H1 (cell line): ENCODE results near the gene GPLD1. TPM values are rescaled to one million over a fixed set of nuclear protein-coding genes. Genes with fewer than 3 reads are reported as not detected.

Source experiments
- CTCF ChIA-PET: fragments of 300-600 bp; sonication (Branson Sonifier 250); formaldehyde crosslinking; loops from one replicate; lab custom pipeline; 2021; ENCODE audit not compliant: partially characterized antibody; lab: Charles Lee
- POLR2A ChIA-PET: fragments of 300-600 bp; sonication (Branson Sonifier 250); formaldehyde crosslinking; loops from one replicate; lab custom pipeline; 2021; ENCODE audit warnings: inconsistent platforms; ENCODE audit not compliant: partially characterized antibody; lab: Charles Lee
- DNase-seq, 2 experiments: peaks; one replicate each; pipeline versions ENCODE4 v3.0.0 to v3.0.0-alpha.2; 2010 to 2022; ENCODE audit warnings: low spot score in 2 of 2, low read depth in 1 of 2, mixed read lengths in 1 of 2
- FAIRE-seq: peaks from 2 replicates; lab custom pipeline; 2011; peaks lifted over from hg19 to GRCh38; lab: Jason Lieb, UNC
- H2AFZ ChIP-seq: 2 replicates; pipeline ENCODE4 v1.8.1; 2012; ENCODE audit warnings: low read length, inconsistent platforms
- H2AK5ac ChIP-seq: 2 replicates; pipeline ENCODE4 v1.6.1; 2013; ENCODE audit warnings: low read depth, low read length
- H2BK120ac ChIP-seq: replicated peaks from 2 replicates; pipeline ENCODE3; 2013; ENCODE audit warnings: low read depth, low read length, inconsistent platforms
- H2BK12ac ChIP-seq: 2 replicates; pipeline ENCODE4 v1.6.1; 2013; ENCODE audit warnings: low read depth, low read length
- H2BK15ac ChIP-seq: 2 replicates; pipeline ENCODE4 v1.6.1; 2013; ENCODE audit warnings: low read length
- H2BK20ac ChIP-seq: 2 replicates; pipeline ENCODE4 v1.6.1; 2013; ENCODE audit warnings: low read length
- H2BK5ac ChIP-seq: 2 replicates; pipeline ENCODE4 v1.6.1; 2013; ENCODE audit warnings: low read depth, low read length
- H3K14ac ChIP-seq: 2 replicates; pipeline ENCODE4 v1.6.1; 2013; ENCODE audit warnings: inconsistent platforms; ENCODE audit not compliant: insufficient read length
- H3K18ac ChIP-seq: 2 replicates; pipeline ENCODE4 v1.6.1; 2013; ENCODE audit warnings: low read length; ENCODE audit errors: extremely low read depth
- H3K23ac ChIP-seq: 2 replicates; pipeline ENCODE4 v1.6.1; 2013; ENCODE audit warnings: inconsistent platforms; ENCODE audit not compliant: insufficient read length
- H3K23me2 ChIP-seq: 2 replicates; pipeline ENCODE4 v1.6.1; 2013; ENCODE audit warnings: low read depth, low read length
- H3K27ac ChIP-seq: 2 replicates; pipeline ENCODE4 v1.6.1; 2011; ENCODE audit warnings: low read depth, low read length, inconsistent platforms
- H3K27me3 ChIP-seq, 4 experiments: replicated peaks in 1 of 4; 1 replicate in 1 of 4; 2 replicates in 3 of 4; pipeline versions ENCODE4 v1.6.1 to v1.8.1; 2011 to 2013; ENCODE audit warnings: low read length in 3 of 4, mild to moderate bottlenecking in 3 of 4, inconsistent platforms in 2 of 4, mixed read lengths in 2 of 4, moderate library complexity in 1 of 4; ENCODE audit not compliant: control insufficient read depth in 3 of 4, insufficient read depth in 3 of 4; ENCODE audit errors: extremely low read depth in 1 of 4
- H3K36me3 ChIP-seq, 4 experiments: 2 replicates each; pipeline versions ENCODE4 v1.6.1 to v1.8.1; 2011 to 2013; ENCODE audit warnings: mild to moderate bottlenecking in 4 of 4, low read length in 3 of 4, moderate library complexity in 2 of 4, control low read depth in 1 of 4, inconsistent platforms in 1 of 4; ENCODE audit not compliant: insufficient read depth in 4 of 4, control insufficient read depth in 2 of 4
- H3K4ac ChIP-seq: replicated peaks from 2 replicates; pipeline ENCODE3; 2013; ENCODE audit warnings: low read length, low read depth, mixed read lengths, inconsistent platforms; ENCODE audit not compliant: insufficient read length
- H3K4me1 ChIP-seq, 4 experiments: replicated peaks in 1 of 4; 1 replicate in 1 of 4; 2 replicates in 3 of 4; pipeline versions ENCODE4 v1.6.1 to v1.8.1; 2011 to 2013; ENCODE audit warnings: low read length in 3 of 4, inconsistent platforms in 2 of 4, mixed read lengths in 1 of 4; ENCODE audit not compliant: insufficient read depth in 4 of 4, control insufficient read depth in 3 of 4
- H3K4me2 ChIP-seq, 2 experiments: 2 replicates each; pipeline versions ENCODE4 v1.6.1 to v1.8.1; 2011 to 2013; ENCODE audit warnings: low read depth in 2 of 2, low read length in 2 of 2, control low read depth in 1 of 2, inconsistent platforms in 1 of 2, mild to moderate bottlenecking in 1 of 2; ENCODE audit not compliant: insufficient read depth in 1 of 2
- H3K4me3 ChIP-seq, 4 experiments: fragments of 200-600, 300-600 bp in 1 of 4; sonication (generic), shearing (Covaris generic), sonication (Bioruptor Twin) in 1 of 4; 2 replicates each; pipeline versions ENCODE4 v1.5.1 to v1.8.1; 2011 to 2016; ENCODE audit warnings: low read length in 4 of 4, low read depth in 3 of 4, control low read depth in 2 of 4, inconsistent platforms in 2 of 4, mild to moderate bottlenecking in 2 of 4, mixed read lengths in 1 of 4, moderate library complexity in 1 of 4; ENCODE audit not compliant: insufficient read depth in 2 of 4; ENCODE audit errors: extremely low read depth in 1 of 4
- H3K56ac ChIP-seq: replicated peaks from 2 replicates; pipeline ENCODE3; 2013; ENCODE audit warnings: low read depth, mild to moderate bottlenecking, mixed read lengths, low read length, inconsistent platforms; ENCODE audit not compliant: insufficient read length
- H3K79me1 ChIP-seq: 2 replicates; pipeline ENCODE4 v1.6.1; 2013; ENCODE audit warnings: low read depth, low read length, control low read depth
- H3K79me2 ChIP-seq, 2 experiments: 2 replicates each; pipeline versions ENCODE4 v1.6.1 to v1.8.1; 2012 to 2013; ENCODE audit warnings: low read length in 2 of 2, mild to moderate bottlenecking in 2 of 2, inconsistent platforms in 1 of 2; ENCODE audit not compliant: insufficient read depth in 2 of 2, control insufficient read depth in 1 of 2
- H3K9ac ChIP-seq, 4 experiments: replicated peaks in 1 of 4; 1 replicate in 1 of 4; 2 replicates in 3 of 4; pipeline versions ENCODE4 v1.6.1 to v1.8.1; 2011 to 2013; ENCODE audit warnings: low read depth in 3 of 4, low read length in 3 of 4, control low read depth in 2 of 4, mild to moderate bottlenecking in 2 of 4, moderate library complexity in 2 of 4, inconsistent platforms in 1 of 4; ENCODE audit errors: extremely low read depth in 1 of 4
- H3K9me3 ChIP-seq, 2 experiments: 2 replicates each; pipeline versions ENCODE4 v1.6.1 to v1.8.1; 2012 to 2013; ENCODE audit warnings: mild to moderate bottlenecking in 2 of 2, moderate library complexity in 2 of 2, control low read depth in 1 of 2, inconsistent platforms in 1 of 2, low read depth in 1 of 2, low read length in 1 of 2, mixed read lengths in 1 of 2; ENCODE audit not compliant: insufficient read depth in 2 of 2
- H4K20me1 ChIP-seq, 2 experiments: replicated peaks in 1 of 2; 2 replicates each; pipeline versions ENCODE3 to v1.8.1; 2011 to 2013; ENCODE audit warnings: inconsistent platforms in 2 of 2, low read length in 2 of 2, mild to moderate bottlenecking in 1 of 2; ENCODE audit not compliant: insufficient read depth in 2 of 2, control insufficient read depth in 1 of 2
- H4K5ac ChIP-seq: 2 replicates; pipeline ENCODE4 v1.6.1; 2013; ENCODE audit warnings: low read length, low read depth, mixed read lengths, inconsistent platforms; ENCODE audit not compliant: insufficient read length
- H4K8ac ChIP-seq: 2 replicates; pipeline ENCODE4 v1.8.0; 2013; ENCODE audit warnings: mild to moderate bottlenecking, moderate library complexity, low read length, inconsistent platforms; ENCODE audit not compliant: insufficient read depth; ENCODE audit errors: extremely low read depth
- H4K91ac ChIP-seq: replicated peaks from 2 replicates; pipeline ENCODE3; 2013; ENCODE audit warnings: low read length, mixed read lengths, inconsistent platforms; ENCODE audit not compliant: insufficient read length
- BACH1 ChIP-seq: IDR thresholded peaks from 2 replicates; pipeline ENCODE4 v1.6.1; 2012; ENCODE audit warnings: low read length, improper control_type of control experiment
- CBX5 ChIP-seq: fragments of 300-800, 300-1000 bp; sonication (generic); IDR thresholded peaks from 2 replicates; pipeline ENCODE4 v1.7.1; 2016; ENCODE audit warnings: antibody characterized with exemption, low read length, low read depth
- JUND ChIP-seq: IDR thresholded peaks from 2 replicates; pipeline ENCODE4 v1.6.1; 2011; ENCODE audit warnings: mild to moderate bottlenecking, improper control_type of control experiment, low read length
- NRF1 ChIP-seq: IDR thresholded peaks from 2 replicates; pipeline ENCODE4 v1.6.1; 2011; ENCODE audit warnings: mild to moderate bottlenecking, low read depth, low read length, improper control_type of control experiment
- RAD21 ChIP-seq, 2 experiments: IDR thresholded peaks in 1 of 2; conservative IDR thresholded peaks in 1 of 2; 2 replicates each; pipeline ENCODE4 v1.6.1; 2011; ENCODE audit warnings: low read depth in 2 of 2, low read length in 2 of 2, improper control_type of control experiment in 1 of 2, inconsistent platforms in 1 of 2, mild to moderate bottlenecking in 1 of 2, moderate library complexity in 1 of 2
- SP4 ChIP-seq: IDR thresholded peaks from 2 replicates; pipeline ENCODE4 v1.6.1; 2012; ENCODE audit warnings: low read length, inconsistent platforms
- WGBS, 2 experiments: shearing (Covaris generic) in 1 of 2; methylation state at CpG; one replicate each; pipeline versions ENCODE4 v1.1.6 to v1.1.7; 2013 to 2015; ENCODE audit warnings: low lambda C conversion rate in 2 of 2, mixed read lengths in 2 of 2, inconsistent platforms in 1 of 2, low coverage in 1 of 2, missing lambda C conversion rate in 1 of 2; ENCODE audit not compliant: insufficient replicate concordance in 2 of 2, insufficient coverage in 1 of 2, insufficient read length in 1 of 2; ENCODE audit errors: extremely low coverage in 1 of 2, missing lambda C conversion rate in 1 of 2; 5-methylcytosine and 5-hydroxymethylcytosine counted together
- polyA plus RNA-seq, 7 experiments: library from polyadenylated mRNA; depleted of rRNA in 3 of 7; stranded (reverse) in 5 of 7; unstranded in 2 of 7; fragments of >200 nt in 5 of 7; fragments of 200-250 nt in 2 of 7; gene quantifications; 1 replicate in 5 of 7; 2 replicates in 1 of 7; 4 replicates in 1 of 7; pipeline versions ENCODE4 v1.2.1 to v1.2.3, GENCODE V29; 2011 to 2013; ENCODE audit warnings: missing spikeins in 2 of 7, mixed read lengths in 2 of 7
- total RNA-seq: library from RNA; stranded (reverse); fragmentation: NEBNext Ultra II Directional; extraction: Animal tissue kit (Norgen Biotek cat#: 25700); gene quantifications from 2 replicates; pipeline ENCODE4 v1.2.1, GENCODE V29; 2021

Gene GPLD1
- total and polyA plus RNA-seq, 2 of the 8 experiments (the other 6 are each of a cell fraction or from before 2014, with no cell fraction given) = 3.7 to 5.3 TPM

DNA sequence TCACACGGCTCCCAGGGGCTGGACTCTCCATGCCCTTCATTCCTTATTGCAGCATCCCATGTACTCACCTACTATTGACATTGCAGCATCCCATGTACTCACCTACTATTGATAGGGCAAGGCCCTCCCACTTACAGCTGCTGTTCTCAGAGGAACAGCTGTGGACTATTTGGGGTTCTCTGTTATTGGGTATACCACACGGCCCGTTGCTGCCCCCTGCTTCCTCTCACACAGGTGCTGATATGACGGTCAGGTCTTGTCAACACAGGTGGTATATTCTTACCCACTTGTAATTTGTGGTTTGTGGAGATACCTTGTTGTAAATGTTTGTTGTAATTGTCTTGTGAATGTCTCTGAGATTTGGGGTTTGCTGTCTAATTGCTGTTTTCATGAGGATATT is 24.2 kb upstream of the GPLD1 start:
- Histone ChIP-seq H3K23me2 (no peaks in the 10 kb centered on the region), H2BK120ac (no peak overlapping the region), H3K79me2 (no peaks in the 10 kb centered on the region), H2BK5ac (no peak overlapping the region), H3K9me3 (no peaks in the 10 kb centered on the region), H3K23ac (no peak overlapping the region), H3K27me3 (no peaks in the 10 kb centered on the region), H3K14ac (no peak overlapping the region), H2BK15ac (no peak overlapping the region), H4K91ac (no peak overlapping the region), H3K18ac (no peak overlapping the region), H3K4me2 (no peak overlapping the region), H2BK12ac (no peak overlapping the region), H3K79me1 (no peaks in the 10 kb centered on the region), H4K8ac (no peak overlapping the region), H4K20me1 (no peaks in the 10 kb centered on the region), H2BK20ac (no peak overlapping the region), H2AFZ (no peak overlapping the region), H3K4me1 (no peaks in the 10 kb centered on the region), H4K5ac (no peak overlapping the region), H3K4me3 (no peak overlapping the region), H3K9ac (no peak overlapping the region), H2AK5ac (no peak overlapping the region), H3K36me3 (no peaks in the 10 kb centered on the region), H3K56ac (no peak overlapping the region), H3K27ac (no peak overlapping the region), H3K4ac (no peak overlapping the region)
- DNase-seq (no peak), FAIRE-seq (no peak)
- ChIA-PET CTCF (interaction anchor here (0.9 to 1.5 kb wide), 4 partner anchors 9 to 75 kb away, joined by 3 to 5 read pairs (median 4); partner anchors contain the start of gene ALDH5A1), POLR2A (no interaction called here)
- TF ChIP-seq RAD21 (IDR thresholded peaks at IDR 0.05 in 1 of 2, conservative IDR thresholded peaks at IDR 0.05 in 1 of 2; ENCODE audit: low read depth in 2 of 2, low read length in 2 of 2) (peak in 1 of 2 experiments; percentile 9; a peak in 1 of 4 replicates), JUND (no peak), BACH1 (no peak), CBX5 (no peak), NRF1 (no peak), SP4 (no peak)
- 88% methylated on average over 4 of the region's 4 CpGs; no CpG with 5 or more reads in 1 of the 2 experiments for WGBS, 2 experiments
